B cell (primary cell): ENCODE results near the gene DRD3. TPM values are rescaled to one million over a fixed set of nuclear protein-coding genes. Genes with fewer than 3 reads are reported as not detected.

ENCODE experiments used
- ATAC-seq: fragments of 200-7000 bp; cut with Tn5 transposase; one replicate; pipeline ENCODE4 v1.10.0; 2021; ENCODE audit warnings: low read depth, mild to moderate bottlenecking, moderate number of reproducible peaks, moderate library complexity
- CTCF ChIA-PET: fragments of 350-600 bp; sonication (Branson Sonifier 250); formaldehyde crosslinking; loops from one replicate; lab custom pipeline; 2021; ENCODE audit warnings: antibody characterized with exemption, inconsistent platforms; lab: Charles Lee
- POLR2A ChIA-PET: fragments of 350-600 bp; sonication (Branson Sonifier 250); formaldehyde crosslinking; loops from one replicate; lab custom pipeline; 2021; ENCODE audit warnings: antibody characterized with exemption; lab: Charles Lee
- DNase-seq: peaks from one replicate; pipeline ENCODE4 v3.0.0; 2013
- H2AFZ ChIP-seq: 2 replicates; pipeline ENCODE4 v1.6.1; 2012; ENCODE audit warnings: mild to moderate bottlenecking, low read depth, low read length; ENCODE audit not compliant: insufficient read depth, poor library complexity, severe bottlenecking
- H3K27ac ChIP-seq, 2 donors: 1 replicate in 1 of 2; 2 replicates in 1 of 2; pipeline ENCODE4 v1.5.1; 2012 to 2013; ENCODE audit warnings: low read length in 2 of 2, mild to moderate bottlenecking in 2 of 2, moderate library complexity in 1 of 2
- H3K27me3 ChIP-seq, 4 experiments: fragments of 200-600 bp in 1 of 4; sonication (generic) in 1 of 4; replicated peaks in 1 of 4; 1 replicate in 2 of 4; 2 replicates in 2 of 4; pipeline versions ENCODE4 v1.6.1 to v1.7.0; 2013 to 2016; ENCODE audit warnings: low read length in 3 of 4, mild to moderate bottlenecking in 2 of 4, mixed read lengths in 1 of 4, moderate library complexity in 1 of 4; ENCODE audit not compliant: insufficient read depth in 4 of 4, control insufficient read depth in 3 of 4; ENCODE audit errors: control extremely low read depth in 1 of 4
- H3K36me3 ChIP-seq, 2 experiments: replicated peaks in 1 of 2; 1 replicate in 1 of 2; 2 replicates in 1 of 2; pipeline versions ENCODE4 v1.6.1 to v1.7.1; 2013; ENCODE audit warnings: low read length in 1 of 2; ENCODE audit not compliant: insufficient read depth in 2 of 2, control insufficient read depth in 1 of 2; ENCODE audit errors: control extremely low read depth in 1 of 2, extremely low read depth in 1 of 2
- H3K4me1 ChIP-seq, 2 donors: fragments of 200-600 bp in 1 of 2; sonication (generic) in 1 of 2; 1 replicate in 1 of 2; 2 replicates in 1 of 2; pipeline versions ENCODE4 v1.5.1 to v1.6.1; 2013 to 2017; ENCODE audit warnings: low read length in 2 of 2; ENCODE audit not compliant: control insufficient read depth in 2 of 2, insufficient read depth in 2 of 2
- H3K4me2 ChIP-seq: replicated peaks from 2 replicates; pipeline ENCODE3; 2012; ENCODE audit warnings: mild to moderate bottlenecking, low read depth, low read length; ENCODE audit not compliant: poor library complexity, severe bottlenecking
- H3K4me3 ChIP-seq, 5 experiments: fragments of 200-600 bp in 1 of 5; sonication (generic) in 1 of 5; 1 replicate in 3 of 5; 2 replicates in 2 of 5; pipeline versions ENCODE4 v1.5.1 to v1.7.0; 2011 to 2016; ENCODE audit warnings: low read length in 4 of 5, mild to moderate bottlenecking in 4 of 5, low read depth in 2 of 5, control low read depth in 1 of 5, moderate library complexity in 1 of 5; ENCODE audit not compliant: insufficient read depth in 1 of 5; ENCODE audit errors: control extremely low read depth in 1 of 5, extremely low read depth in 1 of 5
- H3K79me2 ChIP-seq: fragments of 200-600 bp; sonication (generic); one replicate; pipeline ENCODE4 v1.6.0; 2016; ENCODE audit warnings: low read length; ENCODE audit not compliant: control insufficient read depth, insufficient read depth
- H3K9ac ChIP-seq: fragments of 200-600 bp; sonication (generic); 2 replicates; pipeline ENCODE4 v1.6.1; 2017; ENCODE audit warnings: mild to moderate bottlenecking, low read length, moderate library complexity
- H3K9me3 ChIP-seq, 3 donors: one replicate each; pipeline versions ENCODE4 v1.6.1 to v1.7.1; 2013; ENCODE audit warnings: low read length in 2 of 3; ENCODE audit not compliant: control insufficient read depth in 2 of 3, insufficient read depth in 1 of 3; ENCODE audit errors: control extremely low read depth in 1 of 3
- H4K20me1 ChIP-seq: 2 replicates; pipeline ENCODE4 v1.6.0; 2012; ENCODE audit warnings: mild to moderate bottlenecking, low read length; ENCODE audit not compliant: insufficient read depth, control insufficient read depth, poor library complexity, severe bottlenecking
- H3K27ac Mint-ChIP-seq: one replicate; pipeline ENCODE4 v1.8.0; 2021; ENCODE audit warnings: mixed read lengths
- H3K27me3 Mint-ChIP-seq: one replicate; pipeline ENCODE4 v1.8.0; 2021; ENCODE audit warnings: mixed read lengths
- H3K4me1 Mint-ChIP-seq: one replicate; pipeline ENCODE4 v1.8.0; 2021; ENCODE audit warnings: mixed read lengths
- H3K4me3 Mint-ChIP-seq: one replicate; pipeline ENCODE4 v1.8.0; 2021; ENCODE audit warnings: mixed read lengths
- H3K9me3 Mint-ChIP-seq: one replicate; pipeline ENCODE4 v1.8.0; 2022; ENCODE audit warnings: mixed read lengths; ENCODE audit not compliant: insufficient read depth
- EZH2 ChIP-seq: IDR thresholded peaks from 2 replicates; pipeline ENCODE4 v1.6.1; 2012; ENCODE audit warnings: borderline replicate concordance, low read depth, mild to moderate bottlenecking, moderate library complexity, low read length; ENCODE audit not compliant: insufficient read depth, poor library complexity, severe bottlenecking
- WGBS: methylation state at CpG from one replicate; pipeline ENCODE4 v1.1.5; 2013; ENCODE audit warnings: missing lambda C conversion rate; ENCODE audit not compliant: insufficient coverage; 5-methylcytosine and 5-hydroxymethylcytosine counted together
- intact Hi-C: fragments of 100-400 bp; cut with micrococcal nuclease; formaldehyde crosslinking; loops from one replicate; pipeline ENCODE4 v1.10.0; 2022
- polyA plus RNA-seq: library from polyadenylated mRNA; depleted of rRNA; stranded (reverse); fragments of >200 nt; gene quantifications from 2 replicates; pipeline ENCODE4 v1.2.3, GENCODE V29; 2012
- total RNA-seq, 2 donors: library from RNA; stranded (reverse); fragments of 120-200 nt in 1 of 2; gene quantifications; 1 replicate in 1 of 2; 2 replicates in 1 of 2; pipeline versions ENCODE4 v1.2.3 to v1.2.4, GENCODE V29; 2013 to 2022
- TF ChIP-seq, protein P1 (sequence below): fragments of 200-600 bp; IDR thresholded peaks from one replicate; pipeline ENCODE4 v1.8.0; 2022; ENCODE audit warnings: antibody characterized with exemption, mild to moderate bottlenecking

Gene DRD3
- total and polyA plus RNA-seq, 2 donors (not counting 1 experiment from before 2014, with no cell fraction given) = not detected

DNA sequence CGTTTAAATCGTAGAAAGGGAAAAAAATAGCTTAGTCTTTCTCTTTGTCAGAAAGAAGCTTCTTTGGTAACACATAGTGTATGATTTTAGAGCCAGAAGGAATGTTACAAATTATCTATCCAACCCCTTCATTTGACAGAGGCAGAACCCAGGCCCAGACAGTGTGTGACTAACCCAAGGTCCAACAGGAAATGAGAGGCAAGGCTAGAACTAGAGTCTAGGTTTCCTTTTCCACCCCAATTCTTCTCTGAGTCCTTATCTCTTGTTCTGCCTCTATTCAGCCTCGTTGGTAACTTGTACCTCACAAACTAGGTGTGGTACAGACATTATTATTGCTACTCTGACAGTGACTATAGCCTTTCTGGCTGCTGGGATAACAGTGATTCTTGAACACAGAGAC lies 83.1 kb downstream of the DRD3 start:
- Histone ChIP-seq H3K36me3 (no peaks in the 10 kb centered on the region), H3K4me3 (no peak overlapping the region), H3K27me3 (no peaks in the 10 kb centered on the region), H4K20me1 (no peaks in the 10 kb centered on the region), H3K9me3 (peaks cover 0 to 1% (median 0%) of the 10 kb centered on the region in 3 donors), H3K9ac (no peak overlapping the region), H3K4me1 (no peaks in the 10 kb centered on the region), H3K79me2 (no peaks in the 10 kb centered on the region), H2AFZ (no peak overlapping the region), H3K4me2 (no peak overlapping the region), H3K27ac (no peak overlapping the region)
- POLR2A ChIA-PET = no interaction called here
- peaks cover 2% of the 10 kb centered on the region for H3K9me3 Mint-ChIP-seq
- no peak for ATAC-seq
- WGBS = no CpG with 5 or more reads among the region's 3 CpGs
- H3K27ac Mint-ChIP-seq = no peak overlapping the region
- DNase-seq = no peak
- no peaks in the 10 kb centered on the region for H3K4me1 Mint-ChIP-seq
- TF ChIP-seq, protein P1, sequence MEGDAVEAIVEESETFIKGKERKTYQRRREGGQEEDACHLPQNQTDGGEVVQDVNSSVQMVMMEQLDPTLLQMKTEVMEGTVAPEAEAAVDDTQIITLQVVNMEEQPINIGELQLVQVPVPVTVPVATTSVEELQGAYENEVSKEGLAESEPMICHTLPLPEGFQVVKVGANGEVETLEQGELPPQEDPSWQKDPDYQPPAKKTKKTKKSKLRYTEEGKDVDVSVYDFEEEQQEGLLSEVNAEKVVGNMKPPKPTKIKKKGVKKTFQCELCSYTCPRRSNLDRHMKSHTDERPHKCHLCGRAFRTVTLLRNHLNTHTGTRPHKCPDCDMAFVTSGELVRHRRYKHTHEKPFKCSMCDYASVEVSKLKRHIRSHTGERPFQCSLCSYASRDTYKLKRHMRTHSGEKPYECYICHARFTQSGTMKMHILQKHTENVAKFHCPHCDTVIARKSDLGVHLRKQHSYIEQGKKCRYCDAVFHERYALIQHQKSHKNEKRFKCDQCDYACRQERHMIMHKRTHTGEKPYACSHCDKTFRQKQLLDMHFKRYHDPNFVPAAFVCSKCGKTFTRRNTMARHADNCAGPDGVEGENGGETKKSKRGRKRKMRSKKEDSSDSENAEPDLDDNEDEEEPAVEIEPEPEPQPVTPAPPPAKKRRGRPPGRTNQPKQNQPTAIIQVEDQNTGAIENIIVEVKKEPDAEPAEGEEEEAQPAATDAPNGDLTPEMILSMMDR = no peak
- no peak for TF ChIP-seq EZH2
- CTCF ChIA-PET = no interaction called here
- peaks cover 7% of the 10 kb centered on the region for H3K27me3 Mint-ChIP-seq
- no peak overlapping the region for H3K4me3 Mint-ChIP-seq
- intact Hi-C loops = no loop called here

DNA sequence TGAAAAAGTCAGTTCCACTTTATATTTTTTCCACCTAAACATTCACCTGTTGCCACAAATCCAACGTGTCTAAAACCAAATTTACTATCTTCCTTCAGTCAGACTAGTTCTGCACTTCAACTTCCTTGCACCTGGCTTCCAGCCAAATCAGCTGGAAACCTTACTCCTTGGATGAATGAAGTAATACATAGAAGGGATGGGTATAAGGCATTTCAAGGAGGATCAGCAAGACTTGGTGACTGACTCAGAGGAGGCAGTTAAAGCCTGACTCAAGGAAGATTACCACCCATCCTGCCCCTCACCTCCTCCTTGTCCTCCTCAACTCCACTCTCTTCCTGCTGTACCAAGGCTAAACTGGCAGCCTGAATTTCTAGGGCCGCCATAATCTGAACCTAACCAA lies 85.3 kb downstream of the DRD3 start:
- H3K4me1 ChIP-seq = no peaks in the 10 kb centered on the region
- no peak for DNase-seq
- no peaks in the 10 kb centered on the region for H3K79me2 ChIP-seq
- no peak overlapping the region for H3K27ac Mint-ChIP-seq
- WGBS = 50% methylated on average over 2 of the region's 2 CpGs
- no peak overlapping the region for H3K9ac ChIP-seq
- H3K36me3 ChIP-seq = peaks cover 0 to 1% of the 10 kb centered on the region in 2 experiments
- no peak for ATAC-seq
- TF ChIP-seq EZH2 = no peak
- TF ChIP-seq, protein P1 = no peak
- no peak overlapping the region for H3K4me3 Mint-ChIP-seq
- CTCF ChIA-PET = no interaction called here
- intact Hi-C loops = no loop called here
- H3K27me3 ChIP-seq = no peaks in the 10 kb centered on the region
- H3K9me3 ChIP-seq = peaks cover 0 to 3% (median 0%) of the 10 kb centered on the region in 3 donors
- H2AFZ ChIP-seq = no peak overlapping the region
- H3K4me2 ChIP-seq = no peak overlapping the region
- H3K27ac ChIP-seq = no peak overlapping the region
- peaks cover 3% of the 10 kb centered on the region for H3K27me3 Mint-ChIP-seq
- H3K4me3 ChIP-seq = no peak overlapping the region
- H3K9me3 Mint-ChIP-seq = peaks cover 2% of the 10 kb centered on the region
- POLR2A ChIA-PET = no interaction called here
- H3K4me1 Mint-ChIP-seq = no peaks in the 10 kb centered on the region
- no peaks in the 10 kb centered on the region for H4K20me1 ChIP-seq
